Neural progenitor cell (in vitro differentiated cells): Measurements from ENCODE around the gene LEKR1.

Experiments
- EZH2 ChIP-seq: fragments of 200-600 bp; sonication (generic); IDR thresholded peaks from 2 replicates; pipeline ENCODE4 v1.6.1; 2017; ENCODE audit warnings: antibody characterized with exemption, mild to moderate bottlenecking, moderate library complexity
- EZH2phosphoT487 ChIP-seq: fragments of 200-600 bp; sonication (generic); IDR thresholded peaks from 2 replicates; pipeline ENCODE4 v1.6.1; 2017; ENCODE audit warnings: antibody characterized with exemption
- TF ChIP-seq, protein P1 (sequence below): fragments of 200-600 bp; sonication (generic); IDR thresholded peaks from 2 replicates; pipeline ENCODE4 v1.5.1; 2017; ENCODE audit warnings: antibody characterized with exemption, mild to moderate bottlenecking

DNA sequence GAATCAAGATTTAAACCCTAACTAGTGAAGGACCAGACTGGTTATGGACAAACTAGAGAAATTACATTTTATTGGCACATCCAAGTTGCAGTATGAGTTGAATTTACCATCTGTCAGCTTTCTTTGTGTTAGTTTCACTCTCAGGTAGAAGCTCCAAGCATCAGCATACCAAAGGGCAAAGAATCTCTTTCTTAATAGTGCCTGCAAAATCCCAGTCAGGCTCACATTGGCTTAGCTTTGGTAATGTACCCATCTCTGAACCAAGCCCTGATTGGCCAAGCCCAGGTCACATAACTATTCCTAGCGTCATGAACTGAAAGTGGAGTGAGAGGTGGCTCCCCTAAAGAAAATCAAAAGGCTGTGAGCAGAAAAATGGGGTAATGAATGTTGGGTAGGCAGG, 266.9 kb downstream of the LEKR1 start:
- TF ChIP-seq, protein P1, sequence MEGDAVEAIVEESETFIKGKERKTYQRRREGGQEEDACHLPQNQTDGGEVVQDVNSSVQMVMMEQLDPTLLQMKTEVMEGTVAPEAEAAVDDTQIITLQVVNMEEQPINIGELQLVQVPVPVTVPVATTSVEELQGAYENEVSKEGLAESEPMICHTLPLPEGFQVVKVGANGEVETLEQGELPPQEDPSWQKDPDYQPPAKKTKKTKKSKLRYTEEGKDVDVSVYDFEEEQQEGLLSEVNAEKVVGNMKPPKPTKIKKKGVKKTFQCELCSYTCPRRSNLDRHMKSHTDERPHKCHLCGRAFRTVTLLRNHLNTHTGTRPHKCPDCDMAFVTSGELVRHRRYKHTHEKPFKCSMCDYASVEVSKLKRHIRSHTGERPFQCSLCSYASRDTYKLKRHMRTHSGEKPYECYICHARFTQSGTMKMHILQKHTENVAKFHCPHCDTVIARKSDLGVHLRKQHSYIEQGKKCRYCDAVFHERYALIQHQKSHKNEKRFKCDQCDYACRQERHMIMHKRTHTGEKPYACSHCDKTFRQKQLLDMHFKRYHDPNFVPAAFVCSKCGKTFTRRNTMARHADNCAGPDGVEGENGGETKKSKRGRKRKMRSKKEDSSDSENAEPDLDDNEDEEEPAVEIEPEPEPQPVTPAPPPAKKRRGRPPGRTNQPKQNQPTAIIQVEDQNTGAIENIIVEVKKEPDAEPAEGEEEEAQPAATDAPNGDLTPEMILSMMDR: no peak
- no peak for TF ChIP-seq EZH2
- no peak for TF ChIP-seq EZH2phosphoT487
